NCI-H128 (cell line): ENCODE results near the gene SMAD9.
A peak's percentile ranks its signal among the peaks of the same experiment; 100 is the strongest.

Experiments
- DNase-seq: peaks from one replicate; lab custom pipeline; 2025; ENCODE audit not compliant: unreplicated experiment; lab: John Stamatoyannopoulos, UW

SMAD9 gene

DNA sequence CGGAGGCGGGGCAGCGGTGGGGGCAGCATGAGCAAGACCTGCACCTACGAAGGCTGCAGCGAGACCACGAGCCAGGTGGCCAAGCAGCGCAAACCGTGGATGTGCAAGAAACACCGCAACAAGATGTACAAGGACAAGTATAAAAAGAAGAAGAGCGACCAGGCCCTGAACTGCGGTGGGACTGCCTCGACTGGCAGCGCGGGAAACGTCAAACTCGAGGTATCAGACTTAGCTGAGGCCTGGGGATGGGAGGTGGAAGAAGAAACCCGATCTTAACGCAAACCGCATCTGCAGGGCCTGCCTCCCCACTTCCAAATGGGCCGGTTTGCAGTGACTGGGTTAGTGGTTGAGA is 100.3 kb downstream of the SMAD9 start:
- DNase-seq, result no peak

DNA sequence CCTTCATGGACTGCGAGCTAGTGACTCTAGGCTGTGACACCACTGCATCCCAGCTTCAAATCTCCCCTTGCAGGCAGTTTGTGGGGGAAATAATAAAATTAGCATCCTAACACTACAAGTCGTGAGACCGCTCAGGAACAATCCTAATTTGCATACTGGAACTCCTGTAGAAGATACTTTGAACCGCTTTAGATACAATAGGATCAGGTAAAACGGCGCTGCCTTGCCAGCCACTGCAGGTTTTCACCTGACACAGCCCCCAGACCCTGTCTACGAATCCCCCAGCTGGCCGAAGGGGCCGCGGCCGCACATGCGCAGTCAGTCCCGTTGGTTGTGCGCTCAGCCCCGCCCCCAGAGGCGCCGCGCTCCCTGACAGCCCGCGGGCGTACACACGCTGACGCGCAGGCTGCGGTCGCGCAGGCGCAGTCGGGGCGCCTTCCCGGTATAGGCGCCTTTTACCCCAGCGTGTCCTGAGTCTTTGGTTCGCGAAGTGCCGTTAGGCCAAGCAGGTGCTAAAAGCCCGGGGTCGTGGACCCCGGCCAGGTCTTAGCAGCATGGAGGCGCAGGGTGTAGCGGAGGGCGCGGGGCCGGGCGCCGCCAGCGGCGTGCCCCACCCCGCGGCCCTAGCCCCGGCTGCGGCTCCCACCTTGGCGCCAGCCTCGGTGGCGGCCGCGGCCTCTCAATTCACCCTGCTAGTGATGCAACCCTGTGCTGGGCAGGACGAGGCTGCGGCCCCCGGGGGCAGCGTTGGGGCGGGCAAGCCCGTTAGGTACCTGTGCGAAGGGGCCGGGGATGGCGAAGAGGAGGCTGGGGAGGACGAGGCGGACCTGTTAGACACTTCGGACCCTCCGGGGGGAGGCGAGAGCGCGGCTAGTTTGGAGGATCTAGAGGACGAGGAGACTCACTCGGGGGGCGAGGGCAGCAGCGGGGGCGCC is 101.0 kb downstream of the SMAD9 start, which contains the start of gene RFXAP:
RFXAP (plus strand) TSS at position 419 of the 935 bp plus-strand sequence; CDS start at position 555, 136 bp downstream.
- DNase-seq, result peak; percentile 72

DNA sequence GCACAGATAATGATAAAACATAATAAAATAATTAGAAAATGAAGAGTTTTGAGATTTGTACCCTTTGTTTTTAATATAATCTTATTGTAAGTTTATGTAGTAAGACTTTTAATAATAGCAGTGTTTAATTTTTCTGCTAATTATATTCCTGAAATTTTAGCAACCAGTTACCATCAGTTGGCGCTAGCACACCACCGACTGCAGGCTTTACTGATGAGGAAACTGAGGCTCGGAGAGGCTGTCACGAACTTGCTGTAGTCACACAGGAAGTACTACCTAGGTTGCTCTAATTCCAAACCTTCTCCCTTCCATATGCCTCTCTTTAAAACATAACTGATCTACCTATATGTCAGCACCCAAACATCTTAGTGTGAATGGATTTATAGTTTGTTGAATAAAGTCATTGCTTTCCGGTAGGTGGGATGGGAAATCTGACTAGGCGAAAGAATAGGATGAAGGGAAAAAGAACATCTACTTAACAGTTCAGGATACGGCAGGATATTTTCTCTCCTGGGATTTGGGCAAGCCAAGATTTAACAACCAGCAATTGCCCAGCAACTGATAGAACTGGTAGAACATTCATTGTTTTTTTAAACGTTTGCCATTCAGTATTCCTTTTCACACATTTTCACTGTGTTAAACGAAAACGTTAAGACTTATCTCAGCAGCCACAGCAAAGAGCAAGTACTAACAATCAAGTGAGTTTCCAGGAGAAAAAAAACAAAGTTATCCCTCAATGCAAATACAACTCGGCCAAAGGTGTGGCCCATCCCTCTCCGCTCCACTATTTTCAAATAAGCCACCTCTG is 101.8 kb downstream of the SMAD9 start:
- DNase-seq, result no peak

DNA sequence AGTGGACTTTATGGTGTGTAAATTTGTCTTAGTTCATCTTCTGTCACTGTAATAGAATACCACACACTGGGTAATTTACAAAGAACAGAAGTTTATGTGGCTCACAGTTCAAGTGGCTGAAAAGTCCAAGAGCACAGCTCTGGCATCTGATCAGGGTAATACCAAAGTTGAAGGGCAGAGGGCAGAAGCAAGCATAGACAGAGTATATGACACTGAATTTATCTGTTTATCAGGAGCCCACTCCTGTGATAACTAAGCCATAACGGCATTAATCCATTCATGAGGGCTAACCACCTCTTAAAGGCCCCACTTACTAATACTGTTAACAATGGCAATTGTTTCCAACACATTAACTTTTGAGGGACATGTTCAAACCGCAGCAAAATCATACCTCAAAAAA is 105.0 kb downstream of the SMAD9 start:
- DNase-seq, result no peak

DNA sequence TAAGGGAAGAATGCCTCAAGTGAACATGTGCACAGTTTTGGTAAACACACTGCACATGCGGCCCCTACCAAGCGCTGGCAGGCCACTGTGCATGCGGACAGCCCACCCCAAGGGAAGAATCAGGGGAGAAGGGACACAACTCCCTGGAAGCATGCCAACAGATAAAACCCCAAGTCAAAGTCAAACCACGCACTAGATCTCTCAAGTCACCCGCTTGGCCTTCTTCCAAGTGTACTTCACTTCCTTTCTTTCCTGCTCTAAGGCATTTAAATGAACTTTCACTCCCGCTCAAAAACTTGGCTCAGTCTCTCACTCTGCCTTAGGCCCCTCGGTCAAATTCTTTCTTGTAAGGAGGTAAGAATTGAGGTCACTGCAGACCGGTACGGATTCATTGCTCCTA is 105.6 kb downstream of the SMAD9 start:
- DNase-seq, result peak; percentile 23

DNA sequence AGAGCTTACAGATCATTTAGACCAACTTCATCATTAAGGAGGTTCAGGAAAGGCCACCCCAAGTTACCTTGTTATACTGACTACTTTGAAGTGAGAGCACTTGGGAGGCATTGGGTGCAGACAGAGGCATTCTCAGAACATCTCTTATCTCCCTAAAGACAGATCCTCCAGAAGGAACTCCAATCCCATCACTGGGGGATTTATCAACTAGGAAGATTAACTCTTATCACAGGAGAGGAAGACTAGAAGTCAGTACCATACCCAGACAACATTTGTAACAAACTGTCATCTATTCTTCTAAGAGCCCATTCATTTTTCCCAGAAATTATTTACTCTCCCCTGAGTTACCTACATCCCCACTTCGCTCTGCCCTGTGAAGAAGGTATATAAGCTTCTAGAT is 106.8 kb downstream of the SMAD9 start:
- no peak for DNase-seq

DNA sequence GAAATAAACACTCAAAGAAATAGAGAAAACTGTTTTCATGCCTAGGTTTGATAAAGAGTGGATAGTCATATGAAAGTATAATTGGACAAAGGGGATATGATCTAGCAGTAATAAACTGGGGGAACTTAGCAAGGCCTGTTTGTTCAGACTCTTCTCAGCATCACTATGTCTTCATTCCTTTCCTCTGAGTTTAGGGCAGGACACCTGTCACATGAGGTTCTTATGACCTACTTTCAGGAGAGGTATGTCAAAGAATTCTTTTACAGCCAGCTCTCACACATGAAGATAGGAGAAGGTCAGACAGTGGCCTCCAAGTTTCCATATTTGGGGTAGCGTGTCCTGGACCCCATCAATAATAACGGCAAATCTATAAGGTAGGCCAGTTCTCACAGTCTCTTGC is 112.4 kb downstream of the SMAD9 start:
- no peak for DNase-seq

DNA sequence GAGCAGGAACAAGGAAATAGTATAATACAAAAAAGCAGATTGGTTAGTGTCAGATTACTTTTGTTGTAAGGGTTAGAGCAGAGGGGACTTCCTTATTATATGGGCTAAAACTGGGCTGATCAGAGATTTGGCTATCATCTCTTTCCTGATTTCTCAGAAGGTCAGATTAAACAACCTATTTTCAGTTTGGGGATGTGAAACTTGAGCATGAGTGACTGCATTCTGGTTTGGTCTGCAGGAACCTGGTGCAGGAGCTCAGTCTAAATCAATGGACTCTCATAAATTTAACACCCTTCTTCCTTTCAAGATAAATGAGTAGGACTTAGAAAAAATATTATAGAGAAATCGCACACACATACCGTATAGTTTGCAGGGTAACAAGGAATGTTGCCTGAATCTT is 113.9 kb downstream of the SMAD9 start:
- DNase-seq, result no peak

DNA sequence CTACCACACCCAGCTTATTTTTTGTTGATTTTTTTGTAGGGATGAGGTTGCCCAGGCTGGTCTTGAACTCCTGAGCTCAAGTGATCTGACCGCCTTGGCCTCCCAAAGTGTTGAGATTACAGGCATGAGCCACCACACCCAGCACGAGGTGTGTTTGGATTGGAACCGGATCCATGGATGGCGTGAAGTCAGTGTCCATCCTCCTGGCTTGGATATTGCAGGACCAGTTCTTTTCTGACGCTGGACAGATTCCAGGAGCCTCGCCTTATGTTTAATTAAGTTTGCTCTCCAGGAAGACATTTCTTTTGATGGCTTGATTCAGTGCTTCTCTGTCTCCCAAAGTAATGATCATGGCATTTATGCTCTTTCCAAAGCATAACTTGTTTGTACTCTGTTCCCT is 115.5 kb downstream of the SMAD9 start:
- no peak for DNase-seq

DNA sequence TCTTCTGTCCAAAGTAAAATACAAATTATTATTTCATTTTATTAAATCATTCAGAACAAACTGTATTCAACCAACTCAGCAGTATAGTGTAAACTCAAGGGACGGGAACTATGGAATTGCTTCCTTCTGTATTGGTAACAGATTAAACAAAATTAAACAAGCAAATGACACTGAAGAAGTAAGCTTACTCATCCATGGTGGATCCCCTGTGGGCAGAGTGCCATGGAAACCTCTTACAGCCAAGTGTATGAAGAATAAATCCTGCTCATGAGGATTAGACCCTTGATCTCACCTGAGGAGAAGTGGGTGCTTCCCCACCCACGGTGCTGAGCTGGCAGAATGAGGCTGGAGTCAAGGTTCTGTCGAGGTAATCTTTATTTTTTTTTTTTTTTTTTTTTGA is 119.0 kb downstream of the SMAD9 start:
- DNase-seq, result no peak

DNA sequence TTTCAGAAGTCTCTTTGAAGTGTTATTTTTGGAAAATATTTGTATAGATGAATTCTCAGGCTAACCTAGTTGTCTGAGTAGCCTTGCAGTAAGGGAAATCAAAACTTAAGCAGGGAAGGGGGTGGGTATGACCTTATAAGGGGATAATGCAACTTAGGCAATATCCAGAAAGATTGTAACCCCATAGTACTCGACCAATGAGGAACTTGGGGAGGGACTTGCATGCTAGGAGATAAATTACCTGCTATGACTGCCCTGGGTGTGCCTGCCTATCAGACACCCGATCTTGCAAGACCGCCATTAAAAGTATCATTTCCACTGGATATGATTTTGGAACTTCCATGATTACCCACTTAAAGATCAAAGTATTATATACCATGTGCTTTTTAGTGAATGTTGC is 124.0 kb downstream of the SMAD9 start:
- no peak for DNase-seq

DNA sequence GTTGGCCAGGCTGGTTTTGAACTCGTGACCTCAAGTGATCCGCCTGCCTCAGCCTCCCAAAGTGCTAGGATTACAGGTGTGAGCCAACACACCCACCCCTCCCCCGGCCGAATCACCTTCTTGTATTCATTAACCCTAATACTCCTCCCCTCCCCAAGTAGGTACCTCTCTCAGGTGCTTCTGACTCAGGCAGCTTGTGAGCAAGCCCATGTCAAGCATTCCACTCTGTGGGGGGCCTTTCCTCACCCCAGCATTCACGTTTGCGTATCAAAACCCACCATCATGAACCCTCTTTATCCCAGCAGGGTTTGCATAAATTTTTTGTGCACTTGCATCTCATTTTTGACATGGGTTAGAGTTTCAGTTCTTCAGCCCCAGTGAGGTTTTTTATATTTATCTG is 124.6 kb downstream of the SMAD9 start:
- no peak for DNase-seq
